Activated gamma-delta T cell treated with anti-CD3 and anti-CD28 coated beads, Interleukin-2, amount 50 U/mL, for 16 hours (primary cell): ENCODE data around the gene SKI.

Experiments used
- DNase-seq: peaks from one replicate; pipeline ENCODE4 v3.0.0-alpha.2; 2020; ENCODE audit warnings: low read depth

The SKI gene

GRCh38 chr1:2276803-2277580, 48.9 kb downstream of the SKI start:
- no peak for DNase-seq

GRCh38 chr1:2277741-2278488, 49.8 kb downstream of the SKI start:
- no peak for DNase-seq

GRCh38 chr1:2278591-2279209, 50.6 kb downstream of the SKI start:
- DNase-seq: no peak

GRCh38 chr1:2279210-2279639, 51.1 kb downstream of the SKI start:
- DNase-seq: no peak

GRCh38 chr1:2279817-2280216, 51.7 kb downstream of the SKI start:
- DNase-seq: no peak

GRCh38 chr1:2282556-2283270, 54.6 kb downstream of the SKI start:
- no peak for DNase-seq

GRCh38 chr1:2283371-2283990, 55.4 kb downstream of the SKI start:
- no peak for DNase-seq

GRCh38 chr1:2283991-2284895, 56.1 kb downstream of the SKI start:
- no peak for DNase-seq

- no peak for DNase-seq
Observed at GRCh38 chr1:2284932-2285331, 56.8 kb downstream of the SKI start.

GRCh38 chr1:2286923-2287322, 58.8 kb downstream of the SKI start:
- DNase-seq: no peak

GRCh38 chr1:2287649-2288048, 59.5 kb downstream of the SKI start:
- DNase-seq: no peak

- DNase-seq: no peak
Observed at GRCh38 chr1:2288311-2288710, 60.2 kb downstream of the SKI start.

GRCh38 chr1:2288816-2289536, 60.9 kb downstream of the SKI start:
- no peak for DNase-seq

- DNase-seq: no peak
Observed at GRCh38 chr1:2289607-2290006, 61.5 kb downstream of the SKI start.

- DNase-seq: no peak
Observed at GRCh38 chr1:2290171-2290578, 62.1 kb downstream of the SKI start.

- peak; percentile 68 for DNase-seq
Observed at GRCh38 chr1:2290595-2291510, 62.7 kb downstream of the SKI start.

GRCh38 chr1:2291577-2291976, 63.5 kb downstream of the SKI start:
- DNase-seq: no peak

GRCh38 chr1:2292725-2293450, 64.8 kb downstream of the SKI start:
- DNase-seq: no peak
